ENCODE results near the gene GNG8. TPM values are rescaled to one million over a fixed set of nuclear protein-coding genes. Genes with fewer than 3 reads are reported as not detected.

Gene GNG8
- total and polyA plus RNA-seq, 9 of the 15 experiments (the other 6 are each of a cell fraction or from before 2014, with no cell fraction given), result 1.3 TPM; not detected in 8

GRCh38 chr19:46615966-46616365, 20.0 kb downstream of the GNG8 start:
- intact Hi-C loops (cut with micrococcal nuclease) (loop anchor here (5.0 kb wide), 1 partner anchor 136 kb away; no protein-coding TSS in a partner anchor), in situ Hi-C loops (cut with MboI) (no loop called here)
- Histone ChIP-seq H3K27me3 (ENCODE audit: control insufficient read depth in 2 of 2, insufficient read depth in 2 of 2, low read length in 2 of 2) (no peaks in the 10 kb centered on the region), H3K4me1 (replicated peaks in 1 of 2; ENCODE audit: control insufficient read depth in 2 of 2, insufficient read depth in 2 of 2, low read length in 2 of 2) (peaks cover 20 to 27% of the 10 kb centered on the region in 2 experiments), H3K4me3 (no peak overlapping the region), H3K9me3 (replicated peaks; ENCODE audit: control insufficient read depth, insufficient read depth, low read depth, low read length) (no peaks in the 10 kb centered on the region), H3K9me1 (ENCODE audit: control insufficient read depth, insufficient read depth, low read length) (no peaks in the 10 kb centered on the region), H2AFZ (ENCODE audit: low read depth, low read length) (no peak overlapping the region), H3K9ac (ENCODE audit: insufficient read depth in 1 of 2, low read depth in 2 of 2, low read length in 2 of 2) (no peak overlapping the region), H3K27ac (ENCODE audit: extremely low read depth, low read depth, low read length) (no peak overlapping the region), H3K4me2 (ENCODE audit: insufficient read depth, low read length) (no peak overlapping the region), H3K36me3 (ENCODE audit: control insufficient read depth, insufficient read depth, low read length) (no peaks in the 10 kb centered on the region), H3K79me2 (ENCODE audit: control insufficient read depth, insufficient read depth, low read length) (no peaks in the 10 kb centered on the region), H4K20me1 (replicated peaks; ENCODE audit: control insufficient read depth, insufficient read depth, low read length) (0 out of 2 replicates have a peak, but pooled peaks cover 3% of the 10 kb centered on the region)
- ATAC-seq (no peak), DNase-seq (ENCODE audit: extremely low read depth in 1 of 4, low spot score in 3 of 4) (no peak), FAIRE-seq (no peak)
- POLR2A ChIA-PET, result interaction anchor here (0.7 to 1.5 kb wide), 2 partner anchors 13 to 15 kb away, joined by 3 to 5 read pairs; no protein-coding TSS in a partner anchor
- 60% methylated on average over 10 of the region's 10 CpGs for WGBS (ENCODE audit: insufficient coverage, low coverage, missing lambda C conversion rate)
- no TSS peak for BruUV-seq (replicated peaks)
- CTCF ChIA-PET (ENCODE audit: low intra/inter-chr PET ratio), result interaction anchor here (1.0 to 4.3 kb wide), 2 partner anchors 46 to 137 kb away, joined by 6 to 26 read pairs; partner anchors contain the start of gene DACT3
- TF ChIP-seq RBM15 (IDR thresholded peaks at IDR 0.05; ENCODE audit: insufficient read depth, low read length), result no peak
- no peak for TF ChIP-seq RBBP5 (IDR thresholded peaks at IDR 0.05; ENCODE audit: borderline replicate concordance, insufficient read depth, low read length, poor library complexity, severe bottlenecking)
- TF ChIP-seq KAT7 (CRISPR knock-in tag; IDR thresholded peaks at IDR 0.05; ENCODE audit: borderline replicate concordance), result no peak

Data from K562 (cell line).